ENCODE data around the gene GCC2.
"Not testable (repeated sequence)": the region's sequence is repeated elsewhere in the genome, so short reads cannot be mapped to it uniquely, and the experiment has no call there.

GCC2 gene

GRCh38 chr2:108441712-108442111 is 7.3 kb upstream of the GCC2 start:
- no peak for DNase-seq

GRCh38 chr2:108444941-108445840 is 3.8 kb upstream of the GCC2 start:
- no peak for DNase-seq

GRCh38 chr2:108446703-108447102 is 2.3 kb upstream of the GCC2 start:
- DNase-seq: no peak

GRCh38 chr2:108447947-108448677 is 894 bp upstream of the GCC2 start:
- DNase-seq: peak in 1 of 2 experiments; percentile 33

- peak in 1 of 2 experiments; percentile 43 for DNase-seq
These were observed 564 bp downstream of the GCC2 start for GRCh38 chr2:108449410-108450130.

GRCh38 chr2:108450863-108451262 is 1.9 kb downstream of the GCC2 start:
- DNase-seq: no peak

GRCh38 chr2:108451976-108452375 is 3.0 kb downstream of the GCC2 start:
- DNase-seq: no peak

- DNase-seq: not testable (repeated sequence)
These were observed 4.5 kb downstream of the GCC2 start for GRCh38 chr2:108453530-108453929.

- DNase-seq: no peak
These were observed 5.4 kb downstream of the GCC2 start for GRCh38 chr2:108454440-108454839.

- DNase-seq: no peak
These were observed 6.6 kb downstream of the GCC2 start for GRCh38 chr2:108455571-108455970.

- no peak for DNase-seq
These were observed 9.1 kb downstream of the GCC2 start for GRCh38 chr2:108458082-108458481.

GRCh38 chr2:108459441-108459840 is 10.4 kb downstream of the GCC2 start:
- DNase-seq: no peak

- no peak for DNase-seq
These were observed 11.5 kb downstream of the GCC2 start for GRCh38 chr2:108460345-108461037.

GRCh38 chr2:108477099-108477498 is 28.1 kb downstream of the GCC2 start:
- no peak for DNase-seq

GRCh38 chr2:108485253-108485652 is 36.2 kb downstream of the GCC2 start:
- no peak for DNase-seq

GRCh38 chr2:108490506-108491122 is 41.6 kb downstream of the GCC2 start:
- no peak for DNase-seq

- no peak for DNase-seq
These were observed 42.8 kb downstream of the GCC2 start for GRCh38 chr2:108491848-108492247.

GRCh38 chr2:108492364-108492763 is 43.4 kb downstream of the GCC2 start:
- DNase-seq: no peak

GRCh38 chr2:108496167-108496566 is 47.2 kb downstream of the GCC2 start:
- DNase-seq: not testable (repeated sequence)

GRCh38 chr2:108507620-108508019 is 58.6 kb downstream of the GCC2 start:
- not testable (repeated sequence) for DNase-seq

GRCh38 chr2:108512431-108512830 is 63.4 kb downstream of the GCC2 start:
- not testable (repeated sequence) for DNase-seq

GRCh38 chr2:108514478-108514877 is 65.5 kb downstream of the GCC2 start:
- DNase-seq: not testable (repeated sequence)

All from NCI-H524 (cell line).